Dermis microvascular lymphatic vessel endothelial cell (primary cell): ENCODE data around the gene KRTAP1-4. TPM values are rescaled to one million over a fixed set of nuclear protein-coding genes. Genes with fewer than 3 reads are reported as not detected.
A peak's percentile ranks its signal among the peaks of the same experiment; 100 is the strongest.
"Not testable (repeated sequence)": the region's sequence is repeated elsewhere in the genome, so short reads cannot be mapped to it uniquely, and the experiment has no call there.

ENCODE experiments used
- DNase-seq, 2 donors: peaks; one replicate each; pipeline versions ENCODE4 v3.0.0 to v3.0.0-alpha.2; 2010; ENCODE audit warnings: low read depth in 2 of 2
- total RNA-seq: library from RNA; depleted of rRNA; stranded (reverse); fragments of >200 nt; gene quantifications from 2 replicates; pipeline ENCODE4 v1.2.1, GENCODE V29; 2014

KRTAP1-4 gene, protein sequence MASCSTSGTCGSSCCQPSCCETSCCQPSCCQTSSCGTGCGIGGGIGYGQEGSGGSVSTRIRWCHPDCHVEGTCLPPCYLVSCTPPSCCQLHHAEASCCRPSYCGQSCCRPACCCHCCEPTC
- total RNA-seq, result not detected in 2 replicates

DNA sequence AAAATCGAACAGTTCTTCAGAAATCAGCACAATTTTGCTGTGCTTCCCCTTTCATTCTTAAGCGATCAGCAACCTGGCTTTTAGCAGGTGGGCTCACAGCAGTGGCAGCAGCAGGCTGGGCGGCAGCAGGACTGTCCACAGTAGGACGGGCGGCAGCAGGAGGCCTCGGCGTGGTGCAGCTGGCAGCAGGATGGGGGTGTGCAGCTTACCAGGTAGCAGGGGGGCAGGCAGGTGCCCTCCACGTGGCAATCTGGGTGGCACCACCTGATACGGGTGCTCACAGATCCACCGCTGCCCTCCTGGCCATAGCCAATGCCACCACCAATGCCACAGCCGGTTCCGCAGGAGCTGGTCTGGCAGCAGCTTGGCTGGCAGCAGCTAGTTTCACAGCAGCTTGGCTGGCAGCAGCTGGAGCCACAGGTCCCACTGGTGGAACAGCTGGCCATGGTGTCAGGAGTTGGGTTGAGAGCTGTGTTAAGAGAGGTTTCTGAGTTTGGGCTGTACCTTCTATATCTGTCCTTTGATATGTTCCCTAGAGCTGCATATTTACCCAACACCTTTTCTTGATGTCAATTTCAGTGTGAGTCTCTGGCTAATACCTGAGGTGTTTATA lies at the start of gene KRTAP1-4:
Gene KRTAP1-4, minus strand, starts transcription at position 563 of the 613 bp plus-strand sequence. Its CDS starts 117 bp downstream, at position 446.
- DNase-seq, result no peak

DNA sequence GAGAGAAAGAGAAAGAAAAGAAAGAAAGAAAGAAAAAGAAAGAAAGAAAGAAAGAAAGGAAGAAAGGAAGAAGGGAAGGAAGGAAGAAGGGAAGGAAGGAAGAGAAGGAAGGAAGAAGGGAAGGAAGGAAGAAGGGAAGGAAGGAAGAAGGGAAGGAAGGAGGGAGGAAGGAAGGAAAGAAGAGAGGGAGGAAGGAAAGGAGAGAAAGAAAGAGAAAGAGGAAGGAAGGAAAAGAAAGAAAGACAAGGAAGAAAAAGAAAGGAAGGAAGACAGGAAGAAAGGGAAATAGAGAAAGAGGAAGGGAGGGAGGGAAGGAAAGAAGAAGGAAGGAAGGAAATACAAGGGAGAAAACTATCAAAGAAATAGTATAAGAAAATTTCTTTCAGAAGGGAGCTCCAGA lies 46.8 kb upstream of the KRTAP1-4 start:
- no peak for DNase-seq

DNA sequence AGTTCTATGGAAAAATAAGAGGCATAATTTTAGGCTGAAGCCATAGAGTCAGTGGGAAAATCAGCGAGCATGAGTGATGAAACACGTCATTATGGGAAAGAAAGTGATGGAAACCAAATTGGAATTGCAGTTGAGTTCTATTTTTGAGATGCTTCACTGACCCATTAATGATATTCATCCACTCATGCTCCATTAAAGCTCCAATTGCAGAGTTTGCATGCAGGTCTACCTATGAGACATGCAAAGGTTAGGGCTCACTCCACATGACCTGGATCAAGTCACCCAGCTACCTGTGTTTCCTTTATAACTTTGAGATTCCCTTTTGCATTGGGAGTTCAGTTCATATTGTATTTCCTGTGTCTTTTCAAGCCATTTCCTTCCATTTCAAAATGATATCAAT lies 43.7 kb upstream of the KRTAP1-4 start:
- DNase-seq, result no peak

DNA sequence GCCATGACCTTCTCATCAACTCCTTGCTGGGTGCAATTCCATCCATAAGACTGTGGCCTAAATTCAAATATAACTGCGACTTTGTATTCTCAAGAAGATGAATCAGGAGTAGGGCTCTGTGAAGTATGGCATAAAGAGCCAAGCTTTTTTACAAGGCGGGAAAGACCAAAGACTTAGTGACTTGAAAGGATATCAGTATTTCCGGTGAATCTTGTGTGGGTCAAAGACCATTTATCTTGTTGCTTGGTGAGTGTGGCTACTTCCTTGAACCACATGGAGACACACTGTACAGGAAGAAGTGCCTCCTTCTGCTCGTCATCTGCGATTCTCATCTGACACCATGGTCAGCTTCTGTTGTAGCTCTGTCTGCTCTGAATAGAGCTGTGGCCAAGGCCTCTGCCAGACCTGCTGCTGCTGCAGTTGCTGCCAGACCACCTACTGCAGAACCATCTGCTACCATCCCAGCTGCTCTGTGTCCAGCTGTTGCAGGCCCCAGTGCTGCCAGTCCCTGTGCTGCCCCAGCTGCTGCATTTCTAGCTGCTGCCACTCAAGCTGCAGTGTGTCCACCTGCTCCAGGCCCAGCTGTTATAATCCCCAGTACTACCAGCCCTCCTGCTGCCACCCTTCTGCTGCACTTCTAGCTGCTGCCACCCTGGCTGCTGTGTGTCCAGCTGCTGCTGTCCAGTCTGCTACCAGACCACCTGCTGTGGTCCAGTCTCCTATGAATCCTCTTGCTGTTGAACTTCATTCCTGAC lies 41.8 kb upstream of the KRTAP1-4 start:
- DNase-seq, result no peak

DNA sequence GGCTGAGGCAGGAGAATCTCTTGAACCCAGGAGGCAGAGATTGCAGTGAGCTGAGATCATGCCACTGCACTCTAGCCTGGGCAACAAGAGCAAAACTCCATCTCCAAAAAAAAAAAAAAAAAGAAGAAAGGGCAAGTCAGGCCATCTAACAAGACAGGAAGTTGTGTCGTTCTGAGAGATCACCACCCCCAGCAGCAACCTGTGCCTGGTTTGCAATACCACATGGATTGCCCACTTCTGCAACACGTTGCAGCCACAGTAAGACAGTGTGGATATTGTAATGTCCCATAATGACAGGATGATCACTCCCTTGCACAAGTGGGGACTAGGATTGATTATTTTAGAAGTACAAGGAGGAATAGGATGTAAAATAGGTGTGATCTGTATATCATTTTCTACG lies 39.0 kb upstream of the KRTAP1-4 start:
- DNase-seq, result no peak

DNA sequence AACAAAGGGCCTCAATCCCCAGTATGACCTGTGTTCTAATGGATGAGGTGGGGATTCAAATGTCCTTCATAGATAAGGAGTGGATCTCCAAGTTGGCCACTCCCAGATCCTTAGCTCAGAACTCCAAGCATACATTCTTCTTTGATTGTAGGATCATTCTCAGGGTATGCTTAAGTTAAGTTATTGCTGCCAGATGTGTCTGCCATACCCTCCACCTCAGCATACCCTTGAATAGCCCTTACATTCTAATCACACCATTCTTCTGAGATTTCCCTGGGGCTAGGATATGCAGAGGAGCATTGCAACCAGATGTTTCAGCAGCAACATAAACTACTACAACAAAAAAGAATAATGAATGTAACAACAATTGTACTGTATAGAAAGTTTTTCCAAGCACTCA lies 37.3 kb upstream of the KRTAP1-4 start:
- DNase-seq, result no peak

DNA sequence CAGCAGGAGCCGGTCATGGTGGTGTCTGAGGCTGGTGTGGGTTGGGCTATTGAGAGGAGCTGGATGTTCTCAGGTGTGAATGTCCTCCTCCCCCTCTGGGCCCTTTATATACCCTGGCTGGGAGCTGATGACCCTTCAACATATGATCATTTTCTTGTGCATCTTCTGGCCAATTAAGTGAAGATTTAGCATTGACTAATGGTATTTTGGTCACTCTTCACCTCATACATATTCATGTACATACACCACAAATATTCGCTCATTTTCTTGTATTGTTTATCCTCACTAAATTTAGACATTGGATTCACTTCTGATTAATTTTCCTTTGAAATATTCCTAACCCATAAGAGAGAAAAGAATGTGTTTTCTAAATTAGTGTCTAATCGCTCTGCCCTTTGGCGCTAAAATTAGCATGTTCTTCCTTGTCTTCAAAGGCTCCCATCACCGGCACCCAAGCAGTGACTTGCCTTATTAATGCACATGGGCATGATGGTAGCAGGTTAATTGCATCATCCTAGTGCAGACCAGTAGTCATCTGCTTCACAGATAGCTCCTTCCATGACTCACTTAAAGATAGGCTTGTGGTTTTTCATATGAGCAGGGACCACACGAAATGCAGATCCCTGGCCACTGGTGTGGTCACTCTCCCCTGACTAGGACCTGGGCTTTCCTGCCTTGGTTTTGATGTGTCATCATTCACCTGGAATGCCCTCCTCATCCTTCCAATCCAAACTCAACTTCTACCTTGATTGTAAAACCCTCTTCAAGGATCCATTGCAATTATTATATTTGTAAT lies 36.0 kb upstream of the KRTAP1-4 start, which contains the start of gene KRTAP2-4:
Gene KRTAP2-4, minus strand, starts transcription at position 51 of the 796 bp plus-strand sequence. Its CDS starts 34 bp downstream, at position 17.
- no peak for DNase-seq

DNA sequence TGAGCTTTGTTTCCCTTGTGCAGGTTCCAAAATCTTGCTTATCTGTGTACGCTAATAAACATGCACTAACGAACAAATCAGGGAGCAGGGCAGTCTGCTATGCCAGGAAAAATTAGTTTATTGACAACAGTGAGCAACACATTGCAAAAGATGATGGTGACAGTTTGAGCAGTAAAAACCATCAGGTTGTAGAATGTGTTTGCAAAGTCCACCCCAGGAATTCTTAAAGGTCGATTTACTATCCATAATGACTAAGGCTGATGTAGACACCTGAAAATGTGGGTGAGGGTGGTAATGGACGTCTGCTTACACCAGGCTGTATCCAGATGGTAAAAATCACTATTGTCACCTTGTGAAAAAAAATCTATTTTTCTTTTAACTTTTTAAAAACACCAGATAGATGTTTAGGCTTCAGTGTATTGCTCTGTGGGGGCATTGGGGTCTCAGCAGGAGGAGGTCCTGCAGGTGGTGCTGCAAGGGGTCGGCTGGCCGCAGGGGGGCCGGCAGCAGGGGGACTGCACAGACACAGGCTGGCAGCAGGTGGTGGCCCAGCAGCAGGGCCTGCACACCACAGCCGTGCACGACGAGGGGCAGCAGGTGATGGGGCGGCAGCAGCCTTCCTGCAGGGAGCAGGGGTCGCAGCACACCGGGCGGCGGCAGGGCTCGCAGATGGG lies 35.2 kb upstream of the KRTAP1-4 start:
- DNase-seq, result not testable (repeated sequence)

DNA sequence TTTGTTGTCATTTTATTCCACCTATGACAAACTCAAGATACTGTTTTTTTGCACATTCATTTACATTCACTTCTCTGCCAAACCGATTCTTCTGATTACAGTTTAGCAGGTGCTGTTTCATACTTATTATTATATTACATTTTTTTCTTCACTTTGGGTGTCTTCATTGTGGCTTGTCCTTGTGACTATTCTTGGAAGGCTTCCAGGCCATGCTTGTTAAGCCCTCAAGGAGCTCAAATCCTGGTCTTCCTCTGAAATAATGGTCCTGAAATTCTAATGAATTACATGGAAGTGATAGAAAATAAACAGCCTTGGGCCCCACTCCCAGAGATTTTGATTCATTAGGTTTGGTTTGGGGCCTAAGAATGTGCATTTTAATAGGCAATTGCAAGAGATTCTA lies 34.3 kb upstream of the KRTAP1-4 start:
- no peak for DNase-seq

DNA sequence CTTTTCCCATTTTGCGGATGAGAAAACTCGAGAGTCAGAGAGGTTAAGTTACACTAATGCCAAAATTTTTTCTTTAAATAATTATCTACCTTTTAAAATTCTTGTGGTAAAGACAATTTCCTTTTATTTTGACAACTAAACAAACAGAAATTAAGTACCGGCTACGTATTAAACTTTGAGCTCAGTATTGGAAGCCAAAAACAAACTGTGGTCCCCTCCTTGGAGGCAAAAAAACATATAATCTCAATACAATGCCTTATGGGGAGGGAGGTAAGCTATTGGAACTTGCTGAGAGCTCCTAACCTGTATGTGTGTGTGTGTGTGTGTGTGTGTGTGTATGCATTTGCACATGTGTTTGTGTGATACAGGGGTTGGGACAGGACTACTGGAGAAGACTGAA lies 33.5 kb upstream of the KRTAP1-4 start:
- no peak for DNase-seq

DNA sequence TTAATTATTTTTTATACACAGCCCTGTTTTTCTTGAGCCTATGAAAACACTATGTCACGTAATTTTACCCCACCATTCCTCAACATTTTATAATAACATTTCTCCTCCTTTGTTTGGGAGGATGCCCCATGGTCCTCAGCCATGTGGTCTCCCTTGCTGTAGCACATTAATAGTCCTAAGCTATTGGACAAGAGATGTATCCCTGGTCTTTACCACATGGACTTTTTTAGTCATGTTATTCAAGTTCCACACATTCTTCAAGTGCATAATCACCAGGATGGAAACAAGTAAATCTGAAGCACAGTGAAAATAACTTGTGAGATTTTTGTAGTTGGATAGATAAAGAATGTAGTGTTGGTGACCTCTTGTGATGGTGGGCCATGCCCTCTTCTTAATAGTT lies 32.0 kb upstream of the KRTAP1-4 start:
- DNase-seq, result no peak

DNA sequence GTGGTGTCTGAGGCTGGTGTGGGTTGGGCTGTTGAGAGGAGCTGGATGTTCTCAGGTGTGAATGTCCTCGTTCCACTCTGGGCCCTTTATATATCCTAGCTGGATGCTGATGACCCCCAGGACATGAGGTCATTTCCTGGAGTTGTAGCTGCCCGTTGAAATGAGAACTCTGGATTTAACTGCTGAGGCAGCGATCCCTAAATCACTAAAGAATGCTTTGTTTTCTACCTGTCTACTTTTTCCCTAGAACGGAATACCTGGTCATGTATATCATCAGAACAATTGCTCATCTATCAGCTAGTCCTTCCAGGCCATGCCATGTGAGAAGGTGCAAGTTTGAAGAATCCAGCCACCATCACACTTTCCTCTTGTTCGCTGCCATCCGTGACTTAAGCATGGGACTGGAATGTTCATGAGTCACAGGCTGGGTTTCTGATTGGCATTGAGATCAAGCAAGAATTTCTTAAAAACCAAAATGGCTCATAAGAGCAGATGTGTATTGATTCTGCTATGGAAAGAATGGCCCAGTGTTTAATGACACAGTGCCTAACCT lies 30.1 kb upstream of the KRTAP1-4 start, which contains the start of gene KRTAP2-3:
Gene KRTAP2-3, minus strand, starts transcription at position 63 of the 553 bp plus-strand sequence. CDS start 64 bp downstream, outside the sequence.
- peak in 1 of 2 donors; percentile 2 for DNase-seq

DNA sequence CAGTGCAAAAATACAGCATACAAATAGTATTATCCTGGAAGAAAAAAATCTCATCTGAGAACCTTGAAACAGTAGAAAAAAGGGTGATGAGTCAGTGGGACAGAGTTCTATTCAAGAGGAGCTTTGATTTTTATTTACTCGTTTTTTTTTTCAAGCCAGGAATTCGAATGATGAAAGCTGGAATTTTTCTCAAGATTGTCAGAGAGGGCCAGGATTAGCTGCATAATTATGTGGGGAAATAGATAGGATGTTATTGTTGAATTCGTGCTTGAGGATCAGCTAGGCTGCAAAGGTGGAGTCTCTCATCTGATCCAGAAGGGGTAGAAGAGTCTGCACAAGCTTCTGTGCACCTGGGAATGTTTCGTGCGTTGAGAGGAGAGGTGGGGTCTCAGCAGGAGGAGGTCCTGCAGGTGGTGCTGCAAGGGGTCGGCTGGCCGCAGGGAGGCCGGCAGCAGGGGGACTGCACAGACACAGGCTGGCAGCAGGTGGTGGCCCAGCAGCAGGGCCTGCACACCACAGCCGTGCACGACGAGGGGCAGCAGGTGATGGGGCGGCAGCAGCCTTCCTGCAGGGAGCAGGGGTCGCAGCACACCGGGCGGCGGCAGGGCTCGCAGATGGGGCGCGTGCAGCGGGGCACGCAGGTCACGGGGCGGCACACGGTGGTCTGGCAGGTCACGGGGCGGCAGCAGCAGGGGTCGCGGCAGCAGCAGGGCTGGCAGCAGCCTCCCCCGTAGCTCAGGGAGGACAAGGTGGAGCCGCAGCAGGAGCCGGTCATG lies 29.5 kb upstream of the KRTAP1-4 start:
- not testable (repeated sequence) for DNase-seq

DNA sequence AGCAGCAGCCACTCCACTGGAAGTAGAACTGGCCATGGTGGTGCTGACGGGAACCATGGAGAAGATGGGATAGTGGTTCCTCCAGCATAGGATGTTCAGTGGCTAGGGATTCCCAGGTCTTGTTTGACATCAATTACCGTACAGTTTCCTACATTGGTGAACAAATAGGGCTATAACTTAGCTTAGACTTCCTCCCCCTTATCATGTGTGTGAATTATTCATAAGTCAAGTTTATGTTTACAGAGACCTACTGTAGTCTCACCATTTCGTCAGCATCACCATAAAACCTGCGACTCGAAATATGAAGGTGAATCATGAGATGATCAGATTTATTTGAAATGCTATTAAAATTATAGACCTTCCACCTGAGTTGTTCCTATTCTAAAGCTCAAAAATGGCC lies 28.7 kb upstream of the KRTAP1-4 start:
- no peak for DNase-seq

DNA sequence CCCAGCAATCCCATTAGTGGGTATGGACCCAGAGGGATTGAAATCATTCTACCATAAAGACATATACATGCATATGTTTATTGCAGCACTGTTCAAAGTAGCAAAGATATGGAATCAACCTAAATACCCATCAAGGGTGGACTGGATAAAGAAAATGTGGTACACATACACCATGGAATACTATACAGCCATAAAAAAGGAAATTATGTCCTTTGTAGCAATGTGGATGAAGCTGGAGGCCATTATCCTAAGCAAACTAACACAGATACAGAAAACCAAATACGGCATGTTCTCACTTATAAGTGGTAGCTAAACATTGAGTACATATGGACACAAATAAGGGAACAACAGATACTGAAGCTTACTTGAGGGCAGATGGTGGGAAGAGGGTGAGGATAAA lies 27.6 kb upstream of the KRTAP1-4 start:
- DNase-seq, result no peak

DNA sequence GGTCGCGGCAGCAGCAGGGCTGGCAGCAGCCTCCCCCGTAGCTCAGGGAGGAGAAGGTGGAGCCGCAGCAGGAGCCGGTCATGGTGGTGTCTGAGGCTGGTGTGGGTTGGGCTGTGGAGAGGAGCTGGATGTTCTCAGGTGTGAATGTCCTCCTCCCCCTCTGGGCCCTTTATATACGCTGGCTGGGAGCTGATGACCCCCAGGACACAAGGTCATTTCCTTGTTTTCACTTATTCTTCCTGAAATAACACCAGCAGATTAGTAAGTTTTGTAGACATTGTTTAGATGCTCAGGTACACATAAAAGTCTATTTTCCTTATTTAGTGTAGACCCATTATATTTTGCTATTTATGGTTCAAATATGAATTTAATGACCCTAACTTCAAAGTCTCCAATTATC lies 25.1 kb upstream of the KRTAP1-4 start, which contains the start of gene KRTAP2-2:
Gene KRTAP2-2, minus strand, starts transcription at position 101 of the 400 bp plus-strand sequence. Its CDS starts 19 bp downstream, at position 82.
- DNase-seq, result not testable (repeated sequence)

DNA sequence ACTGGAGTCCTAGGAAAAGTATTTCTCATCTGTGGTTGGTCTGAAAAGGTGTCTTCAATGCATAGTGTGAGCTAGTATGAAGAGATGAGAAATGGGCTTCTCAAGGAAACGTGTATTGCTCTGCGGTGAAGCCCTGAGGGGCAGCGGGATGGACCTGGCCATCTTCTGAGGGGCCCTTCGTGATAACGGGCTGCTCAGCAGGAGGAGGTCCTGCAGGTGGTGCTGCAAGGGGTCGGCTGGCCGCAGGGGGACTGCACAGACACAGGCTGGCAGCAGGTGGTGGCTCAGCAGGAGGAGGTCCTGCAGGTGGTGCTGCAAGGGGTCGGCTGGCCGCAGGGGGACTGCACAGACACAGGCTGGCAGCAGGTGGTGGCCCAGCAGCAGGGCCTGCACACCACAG lies 24.6 kb upstream of the KRTAP1-4 start:
- DNase-seq, result not testable (repeated sequence)

DNA sequence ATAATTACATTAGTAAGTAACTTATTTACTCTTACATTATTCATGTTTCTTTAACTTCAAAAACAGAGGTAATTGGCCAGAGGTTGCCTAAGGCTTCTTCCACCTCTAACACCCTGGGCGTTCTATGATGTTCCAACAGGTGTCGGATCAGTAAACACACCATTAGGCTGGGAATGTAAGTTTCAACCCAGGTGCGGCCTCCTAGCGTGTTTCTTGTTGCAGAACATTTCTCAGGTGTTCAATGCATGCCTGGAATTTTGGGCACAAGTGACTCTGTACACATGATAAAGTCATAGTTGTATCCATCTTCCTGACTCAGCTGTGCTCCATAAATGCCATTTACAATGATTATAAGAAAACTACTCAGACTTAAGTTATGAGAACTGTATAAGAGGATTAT lies 24.0 kb upstream of the KRTAP1-4 start:
- no peak for DNase-seq

DNA sequence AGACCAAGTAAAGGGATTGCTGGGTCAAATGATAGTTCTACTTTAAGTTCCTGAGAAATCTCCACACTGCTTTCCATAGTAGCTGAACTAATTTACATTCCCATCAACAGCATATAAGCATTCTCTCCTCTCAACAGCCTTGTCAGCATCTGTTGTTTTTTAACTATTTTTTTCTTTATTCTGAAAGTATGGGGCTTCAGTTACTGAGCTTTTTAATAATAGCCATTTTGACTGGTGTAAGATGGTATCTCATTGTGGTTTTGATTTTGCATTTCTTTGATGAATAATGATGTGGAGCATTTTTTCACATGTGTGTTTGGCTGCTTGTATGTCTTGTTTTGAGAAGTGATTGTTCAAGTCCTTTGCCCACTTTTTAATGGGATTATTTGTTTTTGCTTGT lies 22.6 kb upstream of the KRTAP1-4 start:
- no peak for DNase-seq

DNA sequence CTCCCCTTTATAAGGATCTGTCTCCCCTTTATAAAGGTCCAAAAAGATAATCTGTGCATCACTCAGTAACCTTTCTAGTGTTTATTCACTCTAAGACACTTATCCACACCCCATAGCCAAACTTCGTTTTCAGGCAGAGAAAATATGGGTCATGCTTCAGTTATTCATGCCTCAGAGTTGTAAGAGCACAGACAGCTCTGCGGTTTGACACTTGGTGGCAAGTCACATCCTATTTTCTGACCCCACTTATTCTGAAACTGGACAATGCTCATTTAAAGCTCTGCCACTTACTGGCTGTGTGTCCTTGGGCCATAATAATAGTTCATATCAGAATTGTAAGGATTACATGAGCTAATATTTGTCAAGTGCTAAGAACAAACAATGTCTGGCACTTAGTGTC lies 19.1 kb upstream of the KRTAP1-4 start:
- DNase-seq, result peak in 1 of 2 donors; percentile 2
